Activated B cell treated with CpG ODN at 0.5 μM for 24 hours (primary cell): ENCODE results near the gene OPRD1. TPM values are rescaled to one million over a fixed set of nuclear protein-coding genes. Genes with fewer than 3 reads are reported as not detected.

Source experiments
- ATAC-seq: fragments of 200-7000 bp; cut with Tn5 transposase; one replicate; pipeline ENCODE4 v1.10.0; 2021; ENCODE audit warnings: low read depth, mild to moderate bottlenecking, moderate library complexity
- CTCF ChIA-PET: fragments of 350-600 bp; sonication (Branson Sonifier 250); formaldehyde crosslinking; loops from one replicate; lab custom pipeline; 2021; ENCODE audit warnings: antibody characterized with exemption; lab: Charles Lee
- POLR2A ChIA-PET: fragments of 350-600 bp; sonication (Branson Sonifier 250); formaldehyde crosslinking; loops from one replicate; lab custom pipeline; 2021; ENCODE audit warnings: antibody characterized with exemption; lab: Charles Lee
- DNase-seq: peaks from one replicate; pipeline ENCODE4 v3.0.0; 2022
- H3K27ac Mint-ChIP-seq: one replicate; pipeline ENCODE4 v1.8.0; 2020; ENCODE audit warnings: mixed read lengths
- H3K27me3 Mint-ChIP-seq: one replicate; pipeline ENCODE4 v1.8.0; 2021; ENCODE audit warnings: mixed read lengths
- H3K36me3 Mint-ChIP-seq: one replicate; pipeline ENCODE4 v1.8.0; 2021; ENCODE audit warnings: low read depth, mixed read lengths
- H3K4me1 Mint-ChIP-seq: one replicate; pipeline ENCODE4 v1.8.0; 2021; ENCODE audit warnings: mixed read lengths
- H3K4me3 Mint-ChIP-seq: one replicate; pipeline ENCODE4 v1.8.0; 2020; ENCODE audit warnings: mild to moderate bottlenecking, mixed read lengths
- H3K9me3 Mint-ChIP-seq: one replicate; pipeline ENCODE4 v1.8.0; 2020; ENCODE audit warnings: mixed read lengths
- intact Hi-C: fragments of 100-400 bp; cut with micrococcal nuclease; formaldehyde crosslinking; loops from one replicate; pipeline ENCODE4 v1.15.1; 2024
- total RNA-seq: library from RNA; stranded (reverse); gene quantifications from 2 replicates; pipeline ENCODE4 v1.2.3, GENCODE V29; 2022
- TF ChIP-seq, protein P1 (sequence below): fragments of 200-600 bp; IDR thresholded peaks from one replicate; pipeline ENCODE4 v1.8.0; 2022; ENCODE audit warnings: antibody characterized with exemption, mild to moderate bottlenecking

OPRD1 gene
- total RNA-seq, 1 donor from 2014 or later: not detected

DNA sequence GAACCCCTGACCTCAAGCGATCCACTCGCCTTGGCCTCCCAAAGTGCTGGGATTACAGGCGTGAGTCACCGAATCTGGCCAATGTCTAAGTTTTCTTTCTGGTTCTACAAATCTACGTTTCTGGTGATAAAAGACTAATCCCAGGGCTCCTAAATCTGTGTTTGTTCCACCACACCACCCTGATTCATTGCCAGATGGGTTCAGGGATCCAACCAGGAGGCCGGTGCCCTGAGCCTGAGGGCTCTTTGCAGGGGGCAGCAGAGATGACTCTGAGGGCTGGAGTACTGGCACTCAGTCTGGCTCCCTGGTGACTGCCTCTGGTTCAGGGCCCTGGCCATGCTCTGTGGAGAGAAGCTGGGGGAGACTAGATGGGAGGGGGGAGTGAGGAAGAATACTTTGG lies 10.5 kb upstream of the OPRD1 start:
- ChIA-PET CTCF (no interaction called here), POLR2A (no interaction called here)
- ATAC-seq (no peak), DNase-seq (no peak)
- no peaks in the 10 kb centered on the region for H3K36me3 Mint-ChIP-seq
- peaks cover 14% of the 10 kb centered on the region for H3K27me3 Mint-ChIP-seq
- no peaks in the 10 kb centered on the region for H3K4me1 Mint-ChIP-seq
- no peak overlapping the region for H3K27ac Mint-ChIP-seq
- intact Hi-C loops: no loop called here
- H3K9me3 Mint-ChIP-seq: no peaks in the 10 kb centered on the region
- no peak overlapping the region for H3K4me3 Mint-ChIP-seq
- TF ChIP-seq, protein P1, sequence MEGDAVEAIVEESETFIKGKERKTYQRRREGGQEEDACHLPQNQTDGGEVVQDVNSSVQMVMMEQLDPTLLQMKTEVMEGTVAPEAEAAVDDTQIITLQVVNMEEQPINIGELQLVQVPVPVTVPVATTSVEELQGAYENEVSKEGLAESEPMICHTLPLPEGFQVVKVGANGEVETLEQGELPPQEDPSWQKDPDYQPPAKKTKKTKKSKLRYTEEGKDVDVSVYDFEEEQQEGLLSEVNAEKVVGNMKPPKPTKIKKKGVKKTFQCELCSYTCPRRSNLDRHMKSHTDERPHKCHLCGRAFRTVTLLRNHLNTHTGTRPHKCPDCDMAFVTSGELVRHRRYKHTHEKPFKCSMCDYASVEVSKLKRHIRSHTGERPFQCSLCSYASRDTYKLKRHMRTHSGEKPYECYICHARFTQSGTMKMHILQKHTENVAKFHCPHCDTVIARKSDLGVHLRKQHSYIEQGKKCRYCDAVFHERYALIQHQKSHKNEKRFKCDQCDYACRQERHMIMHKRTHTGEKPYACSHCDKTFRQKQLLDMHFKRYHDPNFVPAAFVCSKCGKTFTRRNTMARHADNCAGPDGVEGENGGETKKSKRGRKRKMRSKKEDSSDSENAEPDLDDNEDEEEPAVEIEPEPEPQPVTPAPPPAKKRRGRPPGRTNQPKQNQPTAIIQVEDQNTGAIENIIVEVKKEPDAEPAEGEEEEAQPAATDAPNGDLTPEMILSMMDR: no peak

DNA sequence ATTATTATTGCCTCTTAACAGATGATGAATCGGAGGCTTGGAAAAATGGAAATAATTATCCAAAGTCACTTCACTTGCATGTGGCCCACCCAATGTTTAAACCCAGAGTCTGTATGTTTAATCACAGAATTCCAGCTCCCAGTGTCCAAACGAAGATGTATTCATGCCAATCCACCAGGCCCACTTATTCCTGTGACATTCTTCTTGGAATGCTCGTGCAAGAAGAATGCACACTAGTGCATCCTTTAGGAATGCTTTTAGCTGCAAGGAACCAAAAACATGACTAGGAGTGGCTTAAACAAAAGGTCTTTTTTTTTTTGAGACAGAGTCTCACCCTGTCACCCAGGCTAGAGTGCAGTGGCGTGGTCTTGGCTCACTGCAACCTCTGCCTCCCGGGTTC lies 8.9 kb upstream of the OPRD1 start:
- Mint-ChIP-seq H3K9me3 (no peaks in the 10 kb centered on the region), H3K27ac (no peak overlapping the region), H3K4me1 (no peaks in the 10 kb centered on the region), H3K36me3 (no peaks in the 10 kb centered on the region), H3K4me3 (no peak overlapping the region), H3K27me3 (peaks cover 14% of the 10 kb centered on the region)
- DNase-seq (no peak), ATAC-seq (no peak)
- POLR2A ChIA-PET: no interaction called here
- TF ChIP-seq, protein P1: no peak
- CTCF ChIA-PET: no interaction called here
- intact Hi-C loops: no loop called here

- no peaks in the 10 kb centered on the region for H3K4me1 Mint-ChIP-seq
Observed at GRCh38 chr1:28803662-28804061, 8.3 kb upstream of the OPRD1 start.

DNA sequence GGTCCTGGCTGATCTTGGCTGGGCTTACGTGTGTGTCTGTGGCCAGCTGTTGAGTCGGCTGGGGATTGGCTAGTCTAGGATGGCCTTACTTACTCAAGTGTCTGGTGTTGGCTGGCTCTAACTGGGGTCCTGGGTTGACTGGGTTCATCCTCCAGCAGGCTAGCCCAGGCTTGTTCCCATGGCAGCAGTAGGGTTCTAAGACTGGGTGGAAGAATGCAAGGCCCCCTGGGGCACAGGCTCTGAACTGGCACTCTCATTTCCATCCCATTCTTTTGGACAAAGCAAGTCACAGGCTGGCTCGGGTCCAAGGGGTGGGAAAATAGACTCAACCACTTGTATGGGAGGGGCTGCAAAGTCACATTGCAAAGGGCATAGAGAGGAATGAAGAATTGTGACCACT lies 7.9 kb upstream of the OPRD1 start:
- ChIA-PET CTCF (no interaction called here), POLR2A (no interaction called here)
- DNase-seq (no peak), ATAC-seq (no peak)
- TF ChIP-seq, protein P1: no peak
- Mint-ChIP-seq H3K36me3 (no peaks in the 10 kb centered on the region), H3K4me3 (no peak overlapping the region), H3K27me3 (peaks cover 9% of the 10 kb centered on the region), H3K9me3 (no peaks in the 10 kb centered on the region), H3K4me1 (no peaks in the 10 kb centered on the region), H3K27ac (no peak overlapping the region)
- intact Hi-C loops: no loop called here

More at GRCh38 chr1:28803662-28804061, 8.3 kb upstream of the OPRD1 start:
- intact Hi-C loops: no loop called here
- POLR2A ChIA-PET: no interaction called here
- ATAC-seq (no peak), DNase-seq (no peak)
- H3K4me3 Mint-ChIP-seq: no peak overlapping the region
- TF ChIP-seq, protein P1: no peak
- H3K27ac Mint-ChIP-seq: no peak overlapping the region
- no peaks in the 10 kb centered on the region for H3K36me3 Mint-ChIP-seq
- peaks cover 13% of the 10 kb centered on the region for H3K27me3 Mint-ChIP-seq
- CTCF ChIA-PET: no interaction called here
- H3K9me3 Mint-ChIP-seq: no peaks in the 10 kb centered on the region

DNA sequence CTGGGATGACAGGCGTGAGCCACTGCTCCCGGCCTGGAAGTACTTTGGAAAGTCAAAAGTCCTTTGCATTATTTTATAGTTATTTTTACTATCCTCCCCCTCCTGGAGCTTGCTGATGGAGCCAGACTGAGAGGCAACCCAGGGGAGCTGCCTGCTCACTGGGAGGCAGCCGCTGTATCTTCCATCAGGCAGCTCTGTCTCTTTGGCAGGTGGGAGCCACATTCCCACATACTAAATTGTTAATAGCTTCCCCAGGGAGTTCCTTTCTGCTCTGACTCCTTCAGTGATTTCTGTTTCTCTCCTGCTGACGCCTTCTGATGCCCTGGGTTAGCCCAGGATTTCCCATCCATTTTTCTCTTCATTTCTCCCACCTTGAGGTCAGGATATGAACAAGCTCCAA lies 4.9 kb upstream of the OPRD1 start:
- POLR2A ChIA-PET: no interaction called here
- DNase-seq: no peak
- ATAC-seq: no peak
- CTCF ChIA-PET: no interaction called here
- no peak overlapping the region for H3K27ac Mint-ChIP-seq
- H3K9me3 Mint-ChIP-seq: no peaks in the 10 kb centered on the region
- no peaks in the 10 kb centered on the region for H3K4me1 Mint-ChIP-seq
- TF ChIP-seq, protein P1: no peak
- intact Hi-C loops: no loop called here
- H3K27me3 Mint-ChIP-seq: peaks cover 27% of the 10 kb centered on the region
- no peaks in the 10 kb centered on the region for H3K36me3 Mint-ChIP-seq
- H3K4me3 Mint-ChIP-seq: no peak overlapping the region
